NCI-H1048 (cell line): ENCODE results near the gene THSD7B.
"Not testable (repeated sequence)": the region's sequence is repeated elsewhere in the genome, so short reads cannot be mapped to it uniquely, and the experiment has no call there.

ENCODE experiments used
- DNase-seq: peaks from one replicate; lab custom pipeline; 2025; lab: John Stamatoyannopoulos, UW

THSD7B gene

DNA sequence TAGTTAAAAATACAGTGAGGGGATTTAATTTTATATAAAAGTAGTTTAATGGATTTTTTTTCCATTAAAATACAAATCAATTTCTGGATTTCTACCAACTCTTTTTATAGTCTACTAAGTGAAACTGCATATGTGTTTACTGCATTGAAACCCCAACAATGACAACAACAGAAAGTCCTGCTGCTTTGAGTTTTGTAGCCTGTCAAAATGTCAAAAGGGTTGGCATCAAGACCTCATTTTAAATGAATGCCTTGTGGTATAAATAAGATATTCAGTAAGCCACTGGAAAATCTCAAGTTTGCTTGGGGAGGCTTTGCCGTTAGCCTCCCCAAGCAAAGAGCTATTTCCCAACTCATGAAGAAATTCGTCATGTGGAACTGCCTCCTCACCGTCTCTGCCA lies 758.6 kb downstream of the THSD7B start:
- no peak for DNase-seq

- no peak for DNase-seq
These were observed 759.8 kb downstream of the THSD7B start for GRCh38 chr2:137525132-137525531.

GRCh38 chr2:137525641-137526190 lies 760.4 kb downstream of the THSD7B start:
- no peak for DNase-seq

DNA sequence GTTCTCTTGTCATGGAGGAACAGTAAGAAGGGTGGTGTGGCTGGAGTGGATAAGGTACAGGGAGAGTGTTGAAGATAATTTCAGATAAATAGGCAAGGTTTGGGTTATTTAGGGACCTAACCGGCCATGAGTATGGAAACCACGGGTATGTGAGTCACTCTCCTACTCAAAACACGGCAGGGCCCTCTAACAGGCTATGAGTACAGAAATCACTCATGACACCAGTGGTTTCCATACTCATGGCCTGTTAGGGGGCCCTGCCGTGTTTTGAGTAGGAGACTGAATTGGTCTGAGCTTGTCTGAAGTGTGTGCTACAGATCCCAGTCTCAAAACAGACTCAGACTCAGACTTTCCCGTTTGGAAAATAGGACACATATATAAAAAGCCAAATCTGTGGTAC lies 770.6 kb downstream of the THSD7B start:
- DNase-seq: no peak

DNA sequence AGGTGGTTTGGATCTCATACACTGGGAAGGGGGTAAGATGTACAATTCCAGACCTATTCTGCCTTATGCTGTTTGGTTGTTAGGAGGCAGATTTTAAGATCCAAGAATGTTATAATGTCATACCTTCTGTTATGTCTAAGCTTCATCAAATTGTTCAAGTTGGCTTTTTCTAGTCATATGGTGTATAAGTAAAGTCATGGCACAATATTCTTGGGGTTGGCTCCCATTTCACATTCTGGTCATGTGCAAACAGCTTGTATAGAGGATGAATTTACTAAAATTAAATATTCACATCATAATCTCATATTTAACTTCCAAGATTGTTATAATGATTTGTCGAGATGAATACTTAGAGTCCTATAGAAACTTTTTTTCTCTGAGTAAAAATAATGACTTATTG lies 774.0 kb downstream of the THSD7B start:
- no peak for DNase-seq

- DNase-seq: no peak
These were observed 782.5 kb downstream of the THSD7B start for GRCh38 chr2:137547842-137548241.

- DNase-seq: no peak
These were observed 801.0 kb downstream of the THSD7B start for GRCh38 chr2:137566387-137566786.

DNA sequence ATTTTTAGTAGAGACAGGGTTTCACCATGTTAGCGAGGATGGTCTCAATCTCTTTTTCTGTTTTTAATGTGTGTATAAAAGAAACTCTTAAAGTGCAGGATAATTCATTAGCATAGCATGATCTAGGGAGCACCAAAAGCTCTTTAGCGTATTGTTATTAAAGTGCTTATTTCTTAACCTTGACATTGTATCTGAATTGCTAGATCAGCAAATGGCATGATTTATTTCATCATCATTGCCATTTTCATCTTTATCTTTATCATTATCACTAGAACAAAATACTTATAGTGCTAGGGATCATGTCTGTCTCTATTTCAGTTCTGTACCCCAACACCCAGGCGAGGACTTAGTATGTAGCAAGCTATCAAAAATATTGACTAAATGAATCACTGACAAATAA lies 805.1 kb downstream of the THSD7B start:
- DNase-seq: no peak

DNA sequence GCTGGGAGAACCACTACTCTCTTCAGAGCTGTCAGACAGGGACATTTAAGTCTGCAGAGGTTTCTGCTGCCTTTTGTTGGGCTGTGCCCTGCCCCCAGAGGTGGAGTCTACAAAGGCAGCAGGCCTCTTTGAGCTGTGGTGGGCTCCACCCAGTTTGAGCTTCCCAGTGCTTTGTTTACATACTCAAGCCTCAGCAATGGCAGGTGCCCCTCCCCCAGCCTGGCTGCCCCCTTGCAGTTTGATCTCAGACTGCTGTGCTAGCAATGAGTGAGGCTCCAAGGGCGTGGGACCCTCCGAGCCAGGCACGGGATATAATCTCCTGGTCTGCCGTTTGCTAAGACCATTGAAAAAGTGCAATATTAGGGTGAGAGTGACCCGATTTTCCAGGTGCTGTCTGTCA lies 822.5 kb downstream of the THSD7B start:
- not testable (repeated sequence) for DNase-seq

DNA sequence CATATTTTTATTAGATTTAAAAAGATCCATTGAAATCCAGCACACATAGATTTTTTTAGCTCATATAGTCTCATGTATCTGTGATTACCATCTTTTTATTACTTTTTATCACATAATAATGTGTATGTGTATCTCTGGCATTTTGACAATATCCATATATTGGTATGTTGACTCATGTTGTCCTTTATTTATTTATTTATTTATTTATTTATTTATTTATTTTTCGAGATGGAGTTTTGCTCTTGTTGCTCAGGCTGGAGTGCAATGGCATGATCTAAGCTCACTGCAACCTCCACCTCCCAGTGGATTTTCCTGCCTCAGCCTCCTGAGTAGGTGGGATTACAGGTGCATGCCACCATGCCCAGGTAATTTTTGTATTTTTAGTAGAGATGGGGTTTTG lies 823.2 kb downstream of the THSD7B start:
- not testable (repeated sequence) for DNase-seq

- DNase-seq: no peak
These were observed 824.8 kb downstream of the THSD7B start for GRCh38 chr2:137590102-137590501.

DNA sequence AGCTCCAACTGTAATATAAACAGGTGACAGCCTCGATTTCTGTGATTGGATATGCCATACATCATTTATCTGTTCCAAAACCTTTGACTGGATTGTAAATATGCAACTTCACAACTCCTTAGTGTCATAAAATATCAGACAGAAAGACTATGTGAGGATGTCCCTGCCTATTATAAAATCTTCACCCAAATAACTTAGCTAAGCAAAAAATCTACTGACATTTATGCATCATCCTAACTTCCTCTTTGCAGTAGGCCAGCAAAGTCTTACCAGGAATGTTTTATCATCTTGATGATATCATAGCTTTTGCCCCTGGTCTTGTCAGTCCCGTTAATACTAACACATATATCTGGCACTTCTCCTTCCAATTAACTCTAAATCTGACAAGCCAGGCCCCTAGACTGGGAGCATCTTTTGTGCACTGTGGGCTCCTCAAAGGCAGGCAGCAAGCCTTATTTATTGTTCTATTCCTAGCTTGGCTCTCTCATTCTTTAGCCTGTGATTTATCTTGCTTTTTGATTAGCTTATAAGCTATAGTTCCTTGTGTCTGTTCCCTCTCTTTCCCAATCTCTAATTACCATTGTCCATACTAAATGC lies 842.5 kb downstream of the THSD7B start:
- DNase-seq: no peak

GRCh38 chr2:137638932-137639331 lies 873.6 kb downstream of the THSD7B start:
- DNase-seq: no peak

- DNase-seq: no peak
These were observed 879.4 kb downstream of the THSD7B start for GRCh38 chr2:137644731-137645130.

GRCh38 chr2:137654046-137654445 lies 888.7 kb downstream of the THSD7B start:
- no peak for DNase-seq

GRCh38 chr2:137655814-137656213 lies 890.5 kb downstream of the THSD7B start:
- DNase-seq: no peak

DNA sequence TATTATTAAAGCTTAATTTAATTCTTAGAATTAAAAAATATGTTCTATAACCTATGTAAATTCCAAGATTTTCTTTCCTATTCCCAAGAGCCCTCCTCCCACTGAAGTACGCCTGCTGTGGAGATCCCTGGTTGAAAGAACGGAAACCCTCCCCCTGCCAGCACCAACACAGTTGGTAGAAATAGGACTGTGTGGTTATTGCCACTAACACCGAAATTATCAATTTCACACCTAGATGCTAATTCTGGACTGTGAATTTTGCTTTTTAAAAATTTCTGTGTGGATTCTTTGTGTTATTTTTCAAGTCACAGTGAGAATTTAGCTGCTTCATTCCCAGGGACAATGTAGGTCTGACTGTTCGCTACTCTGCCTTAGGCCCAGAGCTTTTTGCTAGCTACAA lies 893.1 kb downstream of the THSD7B start:
- DNase-seq: no peak

- DNase-seq: no peak
These were observed 894.3 kb downstream of the THSD7B start for GRCh38 chr2:137659616-137660015.

GRCh38 chr2:137670111-137670510 lies 904.8 kb downstream of the THSD7B start:
- DNase-seq: no peak

- no peak for DNase-seq
These were observed 907.7 kb downstream of the THSD7B start for GRCh38 chr2:137672989-137673552.

DNA sequence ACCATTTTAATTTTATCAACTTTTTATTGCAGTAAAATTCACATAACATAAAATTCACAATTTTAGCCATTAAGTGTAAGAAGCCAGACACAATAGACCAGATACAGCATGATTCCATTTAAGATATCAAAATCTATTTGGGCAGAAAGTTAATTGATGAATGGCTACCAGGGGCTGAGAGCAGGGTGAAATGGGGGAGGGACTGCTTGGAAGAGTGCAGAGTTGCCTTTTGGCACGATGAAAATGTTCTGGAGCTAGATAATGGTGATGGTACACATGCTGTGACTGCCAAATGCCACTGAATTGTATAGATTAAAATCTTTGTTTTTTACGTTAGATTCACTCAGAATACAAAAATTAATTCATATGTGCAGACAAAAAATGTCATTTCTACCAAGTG lies 909.6 kb downstream of the THSD7B start:
- DNase-seq: no peak

GRCh38 chr2:137675584-137676327 lies 910.4 kb downstream of the THSD7B start:
- no peak for DNase-seq

DNA sequence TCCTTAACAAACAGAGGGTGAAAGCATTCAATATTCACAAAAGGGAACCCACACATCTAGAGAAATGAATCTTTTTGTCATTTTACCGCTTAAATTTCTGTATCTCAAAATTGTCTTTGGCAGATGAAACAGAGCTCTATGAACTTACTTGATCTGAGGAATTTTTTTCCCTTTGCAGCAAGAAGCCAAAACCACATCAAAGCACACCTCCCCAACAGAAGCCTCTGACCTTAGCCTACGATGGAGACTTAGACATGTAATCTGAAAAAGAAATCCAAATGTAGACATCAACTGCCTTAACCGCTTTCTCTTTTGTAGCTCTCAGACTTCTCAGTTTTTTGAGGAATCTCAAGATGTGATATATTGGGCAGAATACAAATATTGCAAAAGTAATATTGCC lies 911.0 kb downstream of the THSD7B start:
- DNase-seq: no peak
